SKM-1 (cell line): ENCODE measurements around the gene RNF112.

ENCODE experiments used
- DNase-seq: peaks from one replicate; lab custom pipeline; 2025; ENCODE audit not compliant: unreplicated experiment; lab: John Stamatoyannopoulos, UW

The RNF112 gene

DNA sequence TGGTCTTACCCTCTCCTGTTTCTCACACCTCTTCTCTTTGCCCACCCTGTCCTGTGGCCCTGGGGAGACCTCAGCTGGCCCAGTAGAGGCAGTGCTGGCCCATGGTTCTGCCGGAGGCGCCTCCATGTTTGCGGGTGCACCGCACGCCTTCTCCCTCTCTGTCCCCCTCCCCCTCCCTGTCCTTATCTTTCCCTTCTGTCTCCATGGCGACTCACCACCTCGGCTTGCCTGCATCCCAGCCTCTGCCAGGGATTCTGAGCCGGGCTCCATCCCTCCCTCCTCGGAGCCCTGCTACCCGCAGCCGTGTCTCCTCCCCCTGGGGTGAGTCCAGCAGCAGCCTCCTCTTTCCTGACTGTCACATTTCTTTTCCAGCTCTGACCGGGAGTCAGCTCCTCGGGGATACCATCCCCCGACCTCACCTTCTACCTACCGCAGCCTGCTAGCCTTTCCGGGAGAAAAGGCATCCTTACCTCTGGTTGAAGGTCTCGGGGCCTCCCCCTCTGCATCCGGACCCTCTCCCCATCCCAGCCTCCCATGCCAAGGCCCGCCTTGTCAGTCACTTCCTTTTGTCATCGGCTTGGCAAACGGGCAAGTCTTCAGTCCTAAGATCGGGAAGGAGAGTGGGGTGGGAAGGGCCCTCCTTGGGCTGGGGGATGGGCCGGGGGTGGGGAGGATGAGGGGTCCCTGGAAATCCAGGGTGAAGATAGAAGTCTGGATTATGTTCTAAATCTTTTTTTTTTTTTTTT is at the start of gene RNF112:
Gene RNF112 (plus strand): TSS at position 358 of the 746 bp plus-strand sequence. CDS start 177 bp downstream, at position 535.
- DNase-seq, result no peak

DNA sequence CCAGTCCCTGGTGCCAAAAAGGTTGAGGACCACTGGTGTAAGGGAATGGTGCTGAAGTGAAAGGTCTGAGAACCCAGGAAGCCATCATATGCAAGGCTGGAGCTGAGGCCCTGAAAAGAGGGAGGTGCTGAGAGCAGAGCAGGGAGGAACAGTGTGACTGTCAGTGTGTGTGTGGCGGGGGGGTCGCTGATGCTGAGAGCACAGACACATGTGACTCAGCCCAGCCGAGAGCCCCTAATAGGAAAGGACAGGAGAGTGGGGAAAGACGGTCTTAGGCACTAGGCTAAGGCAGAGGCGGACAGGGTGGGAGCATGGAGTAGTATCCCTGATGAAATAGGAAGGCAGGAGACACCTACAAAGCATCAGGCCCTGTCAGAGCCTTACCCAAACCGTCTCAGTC is 49.7 kb upstream of the RNF112 start:
- DNase-seq, result no peak

DNA sequence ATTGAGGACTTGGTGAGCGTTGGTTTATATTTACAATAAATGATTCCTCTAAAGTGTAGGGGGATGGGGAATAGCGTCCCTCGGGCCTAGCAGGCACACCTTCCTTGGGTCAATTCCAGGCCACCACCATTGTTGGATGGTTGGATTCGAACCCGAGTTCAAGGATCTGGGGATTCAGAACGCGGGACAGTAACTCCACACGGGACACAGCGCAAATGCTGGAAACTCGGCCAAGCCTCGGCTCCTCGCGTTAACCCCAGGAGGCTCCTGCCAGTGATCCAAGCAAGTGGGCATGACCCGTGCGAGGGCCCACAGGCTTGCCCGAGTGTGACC is 49.1 kb upstream of the RNF112 start:
- no peak for DNase-seq

DNA sequence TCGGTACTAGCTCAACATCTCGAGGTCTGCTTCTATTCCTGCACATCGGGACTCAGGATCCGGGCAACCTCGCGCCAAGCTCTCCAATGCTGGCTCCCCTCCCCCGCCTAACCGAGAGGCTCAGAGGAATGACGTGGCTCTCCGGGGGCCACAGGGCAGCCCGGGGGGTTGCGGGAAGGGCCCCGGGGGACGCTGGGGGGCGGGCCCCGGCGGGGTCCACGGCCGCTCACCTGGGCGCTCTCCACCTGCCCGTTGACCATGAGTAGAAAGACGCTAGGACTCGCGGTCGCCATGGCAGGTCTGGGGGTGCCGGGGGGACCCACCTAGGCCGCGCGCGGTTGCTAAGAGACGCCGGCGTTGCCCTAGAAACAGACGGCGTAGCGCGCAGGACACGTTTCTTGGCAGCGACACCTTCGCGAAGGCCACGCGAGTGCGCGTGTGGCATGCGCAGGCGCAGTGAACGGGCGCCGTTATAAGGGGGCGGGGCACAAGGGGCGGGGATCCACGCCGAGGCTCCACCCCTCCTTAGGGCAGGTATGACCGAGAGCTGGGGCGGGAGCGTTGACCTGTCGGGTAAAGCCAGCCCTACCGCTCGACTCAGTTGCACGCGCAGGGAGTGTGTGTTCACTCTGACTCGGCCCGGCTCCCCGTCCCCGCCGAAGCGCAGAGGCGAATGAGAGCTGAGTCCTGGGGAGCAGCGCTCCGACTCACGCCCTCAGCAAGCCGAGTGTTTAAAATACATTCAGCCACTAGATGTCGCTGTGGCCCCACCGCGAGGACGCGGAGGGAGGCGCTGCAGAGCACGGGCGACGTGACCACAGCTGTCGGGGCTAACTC is 48.5 kb upstream of the RNF112 start, which contains the start of gene B9D1:
Gene B9D1 (minus strand): TSS at position 447 of the 837 bp plus-strand sequence. CDS start 154 bp downstream, at position 293.
- peak; percentile 79 for DNase-seq

GRCh38 chr17:19363114-19363438 is 48.0 kb upstream of the RNF112 start:
- no peak for DNase-seq

- DNase-seq, result no peak
These were observed 47.5 kb upstream of the RNF112 start for GRCh38 chr17:19363460-19364035.

GRCh38 chr17:19364699-19365498 is 46.1 kb upstream of the RNF112 start:
- DNase-seq, result no peak

GRCh38 chr17:19365499-19365817 is 45.6 kb upstream of the RNF112 start:
- DNase-seq, result no peak

GRCh38 chr17:19365833-19366636 is 45.0 kb upstream of the RNF112 start:
- no peak for DNase-seq

DNA sequence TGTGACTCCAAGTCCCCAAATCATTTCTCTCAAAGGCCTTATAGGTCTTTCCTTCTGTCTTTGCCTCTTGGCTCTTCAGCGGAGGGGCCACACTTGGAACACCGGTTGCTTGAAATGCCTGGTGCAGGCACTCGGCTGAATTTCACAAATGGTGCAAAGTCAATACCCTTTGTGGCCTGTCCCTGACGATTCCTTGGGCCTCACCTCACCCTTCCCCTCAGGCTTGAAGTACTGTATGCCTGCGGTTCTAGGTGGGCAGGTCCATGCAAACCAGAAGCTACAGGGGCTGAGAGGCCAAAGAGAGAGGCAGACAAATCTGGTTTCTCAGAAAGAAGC is 44.4 kb upstream of the RNF112 start:
- DNase-seq, result no peak

GRCh38 chr17:19368229-19368628 is 42.8 kb upstream of the RNF112 start:
- no peak for DNase-seq

DNA sequence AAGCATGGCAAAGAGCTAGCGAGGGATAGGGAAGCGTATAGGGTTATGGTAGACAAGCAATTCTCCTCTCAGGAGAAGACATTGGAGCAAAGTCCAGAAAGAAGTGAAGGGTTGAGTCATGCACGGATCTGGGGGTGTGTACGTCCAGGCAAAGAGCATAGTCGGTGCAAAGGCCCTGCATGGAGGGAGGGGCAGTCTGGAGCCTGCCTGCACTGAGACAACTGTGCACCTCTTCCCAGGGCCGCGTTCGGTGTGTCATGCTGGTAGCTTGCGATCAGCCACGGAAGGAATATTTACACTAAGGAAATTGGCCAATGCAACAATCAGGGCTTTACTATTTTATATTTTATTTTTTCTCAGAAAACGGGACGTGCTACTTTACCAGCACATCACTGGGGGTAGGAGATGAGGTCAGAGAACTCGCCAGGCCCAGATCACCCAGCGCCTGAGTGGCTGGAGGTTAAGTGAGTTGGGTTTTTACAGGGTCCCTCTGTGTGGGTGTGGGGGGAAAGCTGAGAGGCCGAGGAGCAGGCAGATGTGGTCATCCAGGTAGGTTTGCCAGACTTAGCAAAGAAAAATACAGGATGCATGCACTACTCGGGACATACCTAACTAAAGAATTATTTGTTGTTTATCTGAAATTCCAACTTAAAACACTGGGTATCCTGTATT is 41.8 kb upstream of the RNF112 start:
- DNase-seq, result no peak

DNA sequence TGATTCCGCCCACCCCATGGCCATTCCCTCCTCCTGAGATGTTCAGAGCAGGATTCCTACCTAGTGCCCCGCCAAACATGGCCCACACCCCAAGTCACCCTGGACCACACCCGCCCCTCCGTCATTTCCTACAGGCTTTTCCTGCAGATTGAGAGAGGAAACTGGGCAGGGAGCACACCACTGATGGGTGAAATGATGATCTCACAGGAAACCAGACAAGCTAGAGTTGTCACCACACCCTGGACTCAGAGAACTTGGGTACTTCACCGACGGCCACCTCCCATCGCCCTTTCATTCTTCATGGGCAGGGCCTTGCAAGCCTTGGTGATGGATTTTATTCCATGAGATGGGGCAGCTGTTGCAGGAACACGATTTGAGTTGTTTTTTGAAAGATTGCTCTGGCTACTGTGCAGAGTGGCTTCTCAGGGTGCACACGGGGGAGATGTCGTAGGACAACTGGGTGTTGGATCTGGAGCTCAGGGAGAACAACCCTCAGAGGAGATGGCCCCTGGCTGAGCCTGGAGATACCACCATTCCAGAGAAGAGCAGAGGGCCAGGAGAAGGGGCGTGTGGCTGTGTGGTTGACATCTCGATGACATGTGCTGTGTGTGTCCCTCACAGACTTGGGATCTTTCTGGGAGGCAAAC is 41.1 kb upstream of the RNF112 start:
- no peak for DNase-seq

DNA sequence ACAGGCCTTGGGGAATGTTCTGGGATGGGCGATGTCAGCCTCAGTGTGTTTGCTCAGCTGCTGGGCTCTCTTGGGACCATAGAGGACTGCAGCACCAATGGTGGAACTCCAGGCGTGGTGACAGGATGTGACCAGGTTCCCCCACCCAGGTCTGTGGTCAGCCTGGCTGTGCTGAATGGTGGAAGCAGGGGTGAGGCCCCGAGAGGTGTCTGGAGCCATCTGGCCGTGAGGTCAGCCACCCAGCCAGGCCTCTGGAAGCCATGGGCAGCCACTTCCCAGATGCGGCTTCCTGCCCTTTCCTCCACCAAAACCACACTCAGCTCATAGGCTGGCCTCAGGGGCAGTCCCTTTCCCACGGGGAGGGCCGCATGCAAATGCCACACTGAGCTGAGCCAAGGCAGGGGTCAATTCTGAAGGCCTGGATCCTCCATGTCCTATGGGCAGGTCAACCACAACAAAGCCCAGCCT is 40.5 kb upstream of the RNF112 start:
- DNase-seq, result peak; percentile 67

DNA sequence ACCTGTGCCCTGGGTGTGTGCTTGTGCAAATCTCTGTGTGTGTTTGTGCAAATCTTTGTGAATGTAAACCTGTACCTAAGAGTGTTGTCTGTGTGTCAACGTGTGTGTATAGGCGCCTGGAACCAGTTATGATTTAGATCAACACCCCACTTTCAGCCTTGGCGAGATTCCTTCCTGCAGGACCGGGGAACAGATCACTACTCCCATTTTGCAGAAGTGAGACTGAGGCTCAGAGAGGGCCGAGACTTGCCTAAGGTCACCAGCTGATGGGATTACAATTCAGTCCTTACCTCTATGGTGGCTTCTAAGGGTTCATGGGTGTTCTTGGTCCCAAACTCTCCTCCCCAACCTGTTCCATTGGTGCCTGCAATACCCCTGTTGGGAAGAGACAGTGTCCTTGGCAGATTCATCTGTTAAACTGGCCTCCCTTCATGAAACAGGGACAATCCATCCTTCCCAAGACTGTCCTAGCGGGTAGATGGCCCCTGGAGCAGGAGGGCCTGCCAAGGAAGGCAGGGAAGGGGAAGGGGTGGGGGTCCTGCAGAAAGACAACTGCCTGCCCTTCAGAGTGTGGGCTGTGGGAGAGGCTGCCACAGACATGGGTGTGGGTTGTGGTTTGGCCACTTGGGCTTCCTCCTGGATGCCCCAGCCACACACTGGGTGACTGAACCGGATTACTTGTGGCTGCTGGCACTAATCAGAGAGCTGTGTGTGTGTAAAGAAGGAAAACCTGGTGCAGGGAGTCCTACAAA is 39.6 kb upstream of the RNF112 start:
- no peak for DNase-seq

GRCh38 chr17:19372011-19372370 is 39.0 kb upstream of the RNF112 start:
- no peak for DNase-seq

DNA sequence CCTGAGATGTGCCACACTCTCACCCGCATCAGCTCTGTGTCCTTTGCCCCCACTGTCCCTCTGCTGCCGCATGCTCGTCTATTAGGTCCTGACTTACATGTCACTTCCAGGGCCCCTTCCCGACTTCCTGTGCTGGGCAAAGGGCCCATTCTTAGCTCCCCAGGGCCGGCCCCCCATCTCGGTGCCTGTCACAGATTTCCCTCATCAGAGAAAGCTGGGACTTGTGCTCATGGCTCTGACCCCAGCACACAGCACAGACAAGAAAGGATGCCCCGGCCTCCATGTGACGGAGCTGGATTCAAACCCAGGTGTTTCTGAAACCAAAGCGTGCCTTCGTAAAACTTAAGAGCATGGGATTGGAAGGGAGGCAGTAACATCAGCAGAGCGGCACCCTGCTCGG is 38.6 kb upstream of the RNF112 start:
- no peak for DNase-seq

- no peak for DNase-seq
These were observed 38.0 kb upstream of the RNF112 start for GRCh38 chr17:19372866-19373504.
